ENCODE measurements around the gene CAMTA1.

Gene CAMTA1

DNA sequence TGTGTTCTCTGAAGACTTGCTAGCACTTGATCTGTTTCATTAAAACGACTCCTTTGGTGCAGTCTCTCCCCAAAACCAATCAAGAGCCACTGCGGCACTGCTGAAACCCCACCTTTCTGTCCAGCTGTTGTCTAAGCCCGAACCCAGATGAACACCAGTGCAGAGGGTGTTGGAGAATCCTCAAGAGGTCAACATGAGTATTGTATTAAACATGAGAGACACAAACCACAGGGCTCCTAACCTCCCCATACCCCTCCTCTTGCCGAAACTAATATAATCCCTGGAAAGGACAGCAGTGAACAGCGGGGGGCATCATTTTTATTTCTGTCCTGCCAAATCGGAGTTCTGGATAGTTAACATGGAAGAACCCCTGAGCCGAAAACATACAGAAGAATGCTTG is 333.9 kb downstream of the CAMTA1 start:
- no peaks in the 10 kb centered on the region for H3K4me1 ChIP-seq (ENCODE audit: control insufficient read depth in 1 of 2, insufficient read depth in 2 of 2, low read length in 2 of 2)
- no peak overlapping the region for H2BK12ac ChIP-seq (ENCODE audit: low read length)
- no peak overlapping the region for H3K9ac ChIP-seq (ENCODE audit: low read length)
- no peaks in the 10 kb centered on the region for H3K36me3 ChIP-seq (ENCODE audit: control insufficient read depth in 1 of 2, insufficient read depth in 2 of 2, low read length in 2 of 2)
- no peak overlapping the region for H3K4me3 ChIP-seq (ENCODE audit: low read depth, low read length)
- H3K27ac ChIP-seq (ENCODE audit: low read depth, low read length): no peak overlapping the region
- H3K23ac ChIP-seq (ENCODE audit: low read length): no peak overlapping the region
- H4K12ac ChIP-seq (ENCODE audit: low read depth, low read length): no peak overlapping the region
- H3K18ac ChIP-seq (ENCODE audit: low read length): no peak overlapping the region
- no peaks in the 10 kb centered on the region for H3K27me3 ChIP-seq (ENCODE audit: insufficient read depth, low read length)
- H3K4me2 ChIP-seq (ENCODE audit: low read length): no peak overlapping the region
- H2AK5ac ChIP-seq (ENCODE audit: low read length): no peak overlapping the region
- H3K79me2 ChIP-seq (ENCODE audit: control insufficient read depth, insufficient read depth, low read length, poor library complexity): no peaks in the 10 kb centered on the region
- H4K8ac ChIP-seq (ENCODE audit: low read depth, low read length): no peak overlapping the region
- H3K4ac ChIP-seq (ENCODE audit: low read depth, low read length): no peak overlapping the region
- no peak overlapping the region for H3K14ac ChIP-seq (ENCODE audit: low read length)
- H4K91ac ChIP-seq (ENCODE audit: low read depth, low read length): no peak overlapping the region
- no peak for DNase-seq
- H3K9me3 ChIP-seq (ENCODE audit: insufficient read depth, low read depth, low read length): no peaks in the 10 kb centered on the region
- no peak overlapping the region for H2AFZ ChIP-seq (ENCODE audit: insufficient read depth, low read length, poor library complexity)
- no peaks in the 10 kb centered on the region for H3K79me1 ChIP-seq (ENCODE audit: low read length)
- WGBS (ENCODE audit: extremely low coverage, insufficient coverage, insufficient read length): no CpG with 5 or more reads among the region's 7 CpGs
- H2BK5ac ChIP-seq (ENCODE audit: low read depth, low read length, poor library complexity): no peak overlapping the region
- H2BK120ac ChIP-seq (ENCODE audit: insufficient read depth, low read length, poor library complexity): no peak overlapping the region

DNA sequence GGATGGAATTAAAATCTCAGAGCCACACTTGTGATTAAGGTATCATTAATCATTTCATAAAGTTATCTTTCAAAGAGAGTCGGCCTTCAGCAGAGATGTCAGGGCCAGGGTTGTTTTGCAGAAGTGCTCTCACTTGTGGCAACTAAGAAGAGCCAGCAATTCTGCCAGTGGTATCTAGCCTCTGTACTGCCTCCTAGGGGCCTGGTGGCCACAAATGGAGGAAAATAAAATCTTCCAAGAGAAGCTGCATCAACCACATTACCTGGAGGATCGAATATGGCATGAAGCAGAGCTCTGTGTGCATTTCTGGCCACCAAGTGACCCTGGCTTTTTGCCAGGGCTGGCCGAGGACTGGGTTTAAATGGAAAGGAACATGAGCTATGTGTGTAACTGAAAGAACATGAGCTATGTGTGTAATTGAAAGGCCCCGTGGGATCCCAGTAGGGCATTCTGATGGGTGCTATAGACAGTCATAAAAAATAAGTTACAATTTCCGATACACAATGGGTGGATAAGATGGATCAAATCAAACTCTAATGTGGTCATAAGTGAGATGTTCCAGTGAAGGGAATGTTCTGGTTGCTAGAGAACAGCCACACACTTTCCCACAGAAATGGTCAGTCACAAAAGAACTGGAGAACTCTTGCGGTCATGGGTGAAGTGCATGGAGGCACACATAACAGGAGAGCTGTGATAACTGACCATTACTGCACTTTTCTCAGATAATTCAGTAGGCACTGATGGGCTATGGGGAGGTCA is 335.8 kb downstream of the CAMTA1 start:
- no peaks in the 10 kb centered on the region for H3K79me1 ChIP-seq (ENCODE audit: low read length)
- no peaks in the 10 kb centered on the region for H3K9me3 ChIP-seq (ENCODE audit: insufficient read depth, low read depth, low read length)
- H4K12ac ChIP-seq (ENCODE audit: low read depth, low read length): no peak overlapping the region
- no peak overlapping the region for H2AFZ ChIP-seq (ENCODE audit: insufficient read depth, low read length, poor library complexity)
- H3K27ac ChIP-seq (ENCODE audit: low read depth, low read length): no peak overlapping the region
- no peak overlapping the region for H4K91ac ChIP-seq (ENCODE audit: low read depth, low read length)
- H3K27me3 ChIP-seq (ENCODE audit: insufficient read depth, low read length): no peaks in the 10 kb centered on the region
- no peak overlapping the region for H2BK120ac ChIP-seq (ENCODE audit: insufficient read depth, low read length, poor library complexity)
- H2BK5ac ChIP-seq (ENCODE audit: low read depth, low read length, poor library complexity): no peak overlapping the region
- H3K14ac ChIP-seq (ENCODE audit: low read length): no peak overlapping the region
- H3K4me2 ChIP-seq (ENCODE audit: low read length): no peak overlapping the region
- no peak overlapping the region for H3K4ac ChIP-seq (ENCODE audit: low read depth, low read length)
- DNase-seq: no peak
- no peaks in the 10 kb centered on the region for H3K4me1 ChIP-seq (ENCODE audit: control insufficient read depth in 1 of 2, insufficient read depth in 2 of 2, low read length in 2 of 2)
- no peak overlapping the region for H3K18ac ChIP-seq (ENCODE audit: low read length)
- H3K9ac ChIP-seq (ENCODE audit: low read length): no peak overlapping the region
- no peaks in the 10 kb centered on the region for H3K36me3 ChIP-seq (ENCODE audit: control insufficient read depth in 1 of 2, insufficient read depth in 2 of 2, low read length in 2 of 2)
- no peaks in the 10 kb centered on the region for H3K79me2 ChIP-seq (ENCODE audit: control insufficient read depth, insufficient read depth, low read length, poor library complexity)
- no peak overlapping the region for H3K23ac ChIP-seq (ENCODE audit: low read length)
- no CpG with 5 or more reads among the region's 6 CpGs for WGBS (ENCODE audit: extremely low coverage, insufficient coverage, insufficient read length)
- no peak overlapping the region for H4K8ac ChIP-seq (ENCODE audit: low read depth, low read length)
- H3K4me3 ChIP-seq (ENCODE audit: low read depth, low read length): no peak overlapping the region
- no peak overlapping the region for H2AK5ac ChIP-seq (ENCODE audit: low read length)
- no peak overlapping the region for H2BK12ac ChIP-seq (ENCODE audit: low read length)

DNA sequence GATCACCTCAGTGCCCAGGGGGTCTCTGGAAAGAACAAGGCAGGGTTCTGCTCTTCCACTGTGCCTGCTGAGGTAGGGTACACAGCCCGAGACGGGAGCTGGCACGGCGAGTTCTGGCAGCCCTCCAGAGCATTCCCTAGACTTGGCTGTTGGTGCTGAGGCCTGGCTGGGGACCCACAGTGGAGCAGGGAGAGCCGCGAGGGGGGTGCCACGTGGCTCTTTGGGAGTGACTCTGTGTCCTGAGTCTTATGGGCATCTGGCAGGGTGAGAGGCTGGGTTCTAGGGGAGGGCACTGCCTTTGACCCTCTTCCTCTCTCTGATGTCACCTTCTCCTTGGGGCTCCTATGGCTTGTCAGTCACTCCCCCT is 336.4 kb downstream of the CAMTA1 start:
- H4K8ac ChIP-seq (ENCODE audit: low read depth, low read length): no peak overlapping the region
- H3K79me1 ChIP-seq (ENCODE audit: low read length): no peaks in the 10 kb centered on the region
- H4K12ac ChIP-seq (ENCODE audit: low read depth, low read length): no peak overlapping the region
- no peaks in the 10 kb centered on the region for H3K9me3 ChIP-seq (ENCODE audit: insufficient read depth, low read depth, low read length)
- no peak overlapping the region for H3K4me3 ChIP-seq (ENCODE audit: low read depth, low read length)
- H3K9ac ChIP-seq (ENCODE audit: low read length): no peak overlapping the region
- no peak overlapping the region for H3K27ac ChIP-seq (ENCODE audit: low read depth, low read length)
- no peak overlapping the region for H2AK5ac ChIP-seq (ENCODE audit: low read length)
- H2BK5ac ChIP-seq (ENCODE audit: low read depth, low read length, poor library complexity): no peak overlapping the region
- no peak overlapping the region for H3K4me2 ChIP-seq (ENCODE audit: low read length)
- no CpG with 5 or more reads among the region's 7 CpGs for WGBS (ENCODE audit: extremely low coverage, insufficient coverage, insufficient read length)
- no peak overlapping the region for H3K18ac ChIP-seq (ENCODE audit: low read length)
- H3K36me3 ChIP-seq (ENCODE audit: control insufficient read depth in 1 of 2, insufficient read depth in 2 of 2, low read length in 2 of 2): no peaks in the 10 kb centered on the region
- no peak overlapping the region for H4K91ac ChIP-seq (ENCODE audit: low read depth, low read length)
- no peak for DNase-seq
- H3K14ac ChIP-seq (ENCODE audit: low read length): no peak overlapping the region
- no peak overlapping the region for H2BK120ac ChIP-seq (ENCODE audit: insufficient read depth, low read length, poor library complexity)
- no peak overlapping the region for H2AFZ ChIP-seq (ENCODE audit: insufficient read depth, low read length, poor library complexity)
- no peak overlapping the region for H3K4ac ChIP-seq (ENCODE audit: low read depth, low read length)
- H3K4me1 ChIP-seq (ENCODE audit: control insufficient read depth in 1 of 2, insufficient read depth in 2 of 2, low read length in 2 of 2): no peaks in the 10 kb centered on the region
- no peaks in the 10 kb centered on the region for H3K27me3 ChIP-seq (ENCODE audit: insufficient read depth, low read length)
- no peak overlapping the region for H2BK12ac ChIP-seq (ENCODE audit: low read length)
- no peak overlapping the region for H3K23ac ChIP-seq (ENCODE audit: low read length)
- no peaks in the 10 kb centered on the region for H3K79me2 ChIP-seq (ENCODE audit: control insufficient read depth, insufficient read depth, low read length, poor library complexity)

DNA sequence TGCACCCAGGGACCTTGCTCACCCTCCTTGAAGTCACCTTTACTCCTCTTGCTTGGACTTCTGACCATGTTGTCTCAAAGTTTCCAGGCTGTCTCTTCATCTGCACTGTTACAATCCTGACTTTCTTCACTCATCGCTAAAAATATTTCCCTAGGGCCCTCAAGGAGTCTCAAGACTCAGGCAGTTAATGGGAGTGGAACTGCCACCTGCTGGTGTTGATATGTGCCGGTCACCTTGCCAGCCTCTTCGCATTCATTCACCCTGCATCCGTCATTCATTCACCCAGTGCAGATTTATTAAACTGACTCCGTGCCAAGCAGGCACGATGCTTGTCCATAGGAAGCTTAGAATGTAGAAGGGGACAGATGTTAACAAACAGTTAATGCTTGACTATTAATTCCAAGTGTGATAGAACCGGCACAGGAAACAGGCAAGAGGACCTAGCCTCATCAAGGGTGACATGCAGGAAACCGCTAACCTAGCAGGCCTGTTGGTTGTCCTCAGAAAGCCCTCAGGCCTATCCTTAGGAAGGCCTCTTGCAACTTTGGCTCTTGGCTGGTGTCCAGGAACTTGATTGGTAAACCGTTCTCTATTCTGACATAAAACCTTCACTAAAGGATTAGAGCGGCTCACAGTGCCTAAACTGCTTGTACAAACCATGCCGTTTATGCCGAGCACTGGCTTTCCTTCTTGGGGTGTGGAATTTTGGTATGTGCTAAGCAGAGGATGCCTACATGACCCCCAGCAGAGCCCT is 342.2 kb downstream of the CAMTA1 start:
- Histone ChIP-seq H3K23ac (ENCODE audit: low read length) (no peak overlapping the region), H3K9me3 (ENCODE audit: insufficient read depth, low read depth, low read length) (no peaks in the 10 kb centered on the region), H3K9ac (ENCODE audit: low read length) (no peak overlapping the region), H2BK120ac (ENCODE audit: insufficient read depth, low read length, poor library complexity) (no peak overlapping the region), H3K4me3 (ENCODE audit: low read depth, low read length) (no peak overlapping the region), H3K79me1 (ENCODE audit: low read length) (no peaks in the 10 kb centered on the region), H3K4ac (ENCODE audit: low read depth, low read length) (no peak overlapping the region), H3K4me2 (ENCODE audit: low read length) (no peak overlapping the region), H4K12ac (ENCODE audit: low read depth, low read length) (no peak overlapping the region), H4K8ac (ENCODE audit: low read depth, low read length) (no peak overlapping the region), H3K79me2 (ENCODE audit: control insufficient read depth, insufficient read depth, low read length, poor library complexity) (no peaks in the 10 kb centered on the region), H3K4me1 (ENCODE audit: control insufficient read depth in 1 of 2, insufficient read depth in 2 of 2, low read length in 2 of 2) (no peaks in the 10 kb centered on the region), H2BK5ac (ENCODE audit: low read depth, low read length, poor library complexity) (no peak overlapping the region), H2AFZ (ENCODE audit: insufficient read depth, low read length, poor library complexity) (no peak overlapping the region), H3K14ac (ENCODE audit: low read length) (no peak overlapping the region), H2BK12ac (ENCODE audit: low read length) (no peak overlapping the region), H3K27me3 (ENCODE audit: insufficient read depth, low read length) (no peaks in the 10 kb centered on the region), H3K27ac (ENCODE audit: low read depth, low read length) (no peak overlapping the region), H4K91ac (ENCODE audit: low read depth, low read length) (no peak overlapping the region), H3K36me3 (ENCODE audit: control insufficient read depth in 1 of 2, insufficient read depth in 2 of 2, low read length in 2 of 2) (no peaks in the 10 kb centered on the region), H3K18ac (ENCODE audit: low read length) (no peak overlapping the region), H2AK5ac (ENCODE audit: low read length) (no peak overlapping the region)
- no CpG with 5 or more reads among the region's 12 CpGs for WGBS (ENCODE audit: extremely low coverage, insufficient coverage, insufficient read length)
- DNase-seq: no peak
